NCI-H526 treated with DMSO at 0.1 percent for 48 hours (cell line): ENCODE data around the gene SMAD1.
"Not testable (repeated sequence)": the region's sequence is repeated elsewhere in the genome, so short reads cannot be mapped to it uniquely, and the experiment has no call there.

Experiments used
- DNase-seq: peaks from one replicate; lab custom pipeline; 2025; lab: John Stamatoyannopoulos, UW

The SMAD1 gene

DNA sequence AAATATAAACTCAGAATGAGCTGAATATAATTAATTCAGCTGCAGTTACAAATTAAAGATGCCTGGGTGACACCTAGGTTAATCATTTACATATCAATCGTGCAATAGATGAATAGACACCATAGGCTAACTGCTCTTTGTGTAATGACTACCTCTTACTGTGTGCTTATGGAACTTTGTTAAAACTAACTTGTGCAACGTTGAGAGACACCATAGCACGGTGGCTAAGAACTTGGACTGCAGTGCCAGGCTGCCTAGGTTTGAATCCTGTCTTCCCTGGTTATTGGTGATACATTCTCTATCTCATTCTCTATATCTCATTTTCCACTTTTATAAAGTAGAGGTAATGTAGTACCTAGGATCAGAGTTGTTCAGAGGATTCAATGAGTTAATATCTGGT is 46.9 kb downstream of the SMAD1 start:
- DNase-seq: no peak

DNA sequence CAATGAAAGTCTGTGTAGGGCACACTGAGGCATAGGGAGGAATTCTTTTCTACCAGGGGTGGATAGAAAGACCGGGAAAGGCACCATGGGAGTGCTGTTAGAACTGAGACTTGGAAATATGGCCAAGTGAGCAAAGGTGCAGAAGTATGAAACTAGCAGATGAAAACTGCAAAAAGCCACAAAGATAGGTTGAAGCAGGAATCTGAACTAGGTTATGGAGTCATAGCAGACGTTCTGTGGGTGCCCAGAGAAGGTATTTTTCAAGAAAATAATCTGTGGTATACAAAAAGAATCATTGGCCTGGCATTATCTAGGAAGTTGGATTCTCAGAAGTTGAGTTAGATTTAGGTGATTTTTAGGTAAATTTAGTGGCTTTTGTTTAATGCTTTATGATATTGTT is 48.5 kb downstream of the SMAD1 start:
- no peak for DNase-seq

DNA sequence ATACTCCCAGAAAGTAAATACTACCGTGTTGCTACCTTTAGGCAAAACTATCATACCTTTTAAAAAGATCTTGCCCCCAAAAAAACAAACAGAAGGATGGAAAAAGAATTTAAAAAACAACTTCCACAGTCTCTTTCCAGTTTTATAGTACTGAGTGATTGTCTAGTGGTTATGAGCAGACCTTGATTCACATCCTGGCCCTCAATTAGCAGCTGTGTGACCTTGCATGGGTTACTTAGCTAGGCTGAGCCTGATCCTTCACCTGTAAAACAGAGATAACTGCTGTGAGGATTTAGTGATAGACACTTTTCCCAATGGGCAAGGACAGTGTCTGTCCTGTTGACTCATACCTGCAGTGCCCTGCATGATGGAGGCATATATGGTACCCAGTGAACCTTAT is 49.0 kb downstream of the SMAD1 start:
- no peak for DNase-seq

DNA sequence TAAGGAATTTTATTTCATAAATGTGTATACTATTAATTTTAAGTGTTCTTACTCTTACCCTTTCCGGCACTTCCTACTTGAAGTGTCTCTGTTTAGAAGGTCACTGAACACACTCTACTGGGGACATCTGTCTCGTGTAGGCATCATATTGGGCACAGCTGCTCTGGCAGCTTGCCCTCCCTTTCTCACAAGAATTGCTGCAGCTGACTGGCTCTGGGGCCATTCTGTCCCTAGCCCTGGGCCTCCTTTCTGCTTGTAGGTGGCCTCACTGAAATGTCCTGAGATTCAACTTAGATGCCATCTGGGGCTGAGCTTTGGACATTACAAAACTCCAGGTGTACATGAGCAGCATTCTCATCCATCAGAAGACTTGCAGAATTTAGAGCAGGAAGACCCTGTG is 49.6 kb downstream of the SMAD1 start:
- no peak for DNase-seq

DNA sequence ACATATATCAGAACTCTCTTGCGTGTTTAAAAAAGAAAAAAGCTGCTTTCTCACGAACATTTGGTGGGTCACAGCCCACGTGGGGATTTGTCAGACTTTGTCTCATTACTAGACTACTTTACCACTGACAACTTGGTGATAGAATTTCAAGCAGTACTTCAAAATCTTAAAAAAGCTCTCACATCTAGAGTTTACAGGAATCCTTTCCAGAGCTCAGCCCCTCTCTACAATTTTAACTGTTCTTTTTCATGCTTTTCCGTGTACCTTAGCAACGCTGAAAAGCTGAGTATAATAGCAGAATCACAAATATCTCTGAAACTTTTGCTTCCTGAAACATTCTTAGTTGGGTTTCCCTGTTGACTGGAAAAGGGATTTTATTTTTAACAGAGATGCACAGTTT is 50.2 kb downstream of the SMAD1 start:
- DNase-seq: no peak

DNA sequence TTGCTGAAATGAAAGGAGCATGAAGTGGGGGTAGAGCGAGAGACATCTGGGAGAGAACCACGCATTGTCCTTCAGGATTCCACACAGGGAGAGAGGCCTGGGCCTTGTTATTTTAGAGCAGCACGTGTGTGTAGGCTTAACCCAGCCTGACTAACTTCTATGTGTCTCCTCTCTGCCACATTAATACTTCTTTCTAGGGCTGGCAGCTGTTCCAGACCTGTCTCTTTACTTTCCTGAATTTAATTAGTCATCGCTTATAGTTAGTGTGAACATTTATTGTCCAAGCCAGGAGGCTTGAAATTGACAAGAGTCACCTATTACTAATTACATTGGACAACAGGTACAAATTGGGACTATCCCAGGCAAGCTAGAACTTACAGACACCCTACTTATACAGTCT is 51.3 kb downstream of the SMAD1 start:
- DNase-seq: no peak

DNA sequence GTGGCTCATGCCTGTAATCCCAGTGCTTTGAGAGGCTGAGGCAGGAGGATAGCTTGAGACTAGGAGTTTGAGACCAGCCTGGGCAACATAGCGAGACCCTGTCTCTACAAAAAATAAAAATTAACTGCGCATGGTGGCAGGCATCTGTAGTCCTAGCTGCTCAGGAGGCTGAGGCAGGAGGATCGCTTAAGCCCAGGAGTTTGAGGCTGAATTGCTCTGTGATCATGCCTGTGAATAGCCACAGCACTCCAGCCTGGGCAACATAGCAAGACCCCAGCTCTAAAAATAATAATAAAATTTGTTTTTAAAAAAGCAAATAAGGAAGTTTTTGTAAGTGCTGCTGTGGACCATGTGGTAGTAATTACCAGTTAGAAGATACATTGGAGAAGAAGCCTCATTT is 51.8 kb downstream of the SMAD1 start:
- DNase-seq: not testable (repeated sequence)

DNA sequence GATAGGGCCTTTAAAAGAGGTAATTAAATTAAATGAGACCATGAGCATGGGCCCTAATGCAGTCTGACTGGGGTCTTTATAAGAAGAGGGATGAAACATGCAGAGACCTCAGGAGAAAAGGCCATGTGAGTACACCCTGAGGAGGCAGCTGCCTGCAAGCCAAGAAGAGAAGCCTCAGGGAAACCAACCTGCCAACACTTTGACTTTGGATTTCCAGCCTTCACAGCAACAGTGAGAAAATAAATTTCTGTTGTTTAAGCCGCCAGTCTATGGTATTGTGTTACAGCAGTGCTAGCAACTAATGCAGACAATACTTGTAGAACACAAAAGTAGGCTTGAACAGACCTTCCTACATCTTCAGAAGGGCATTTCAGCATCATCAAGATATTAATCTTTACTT is 52.3 kb downstream of the SMAD1 start:
- no peak for DNase-seq

DNA sequence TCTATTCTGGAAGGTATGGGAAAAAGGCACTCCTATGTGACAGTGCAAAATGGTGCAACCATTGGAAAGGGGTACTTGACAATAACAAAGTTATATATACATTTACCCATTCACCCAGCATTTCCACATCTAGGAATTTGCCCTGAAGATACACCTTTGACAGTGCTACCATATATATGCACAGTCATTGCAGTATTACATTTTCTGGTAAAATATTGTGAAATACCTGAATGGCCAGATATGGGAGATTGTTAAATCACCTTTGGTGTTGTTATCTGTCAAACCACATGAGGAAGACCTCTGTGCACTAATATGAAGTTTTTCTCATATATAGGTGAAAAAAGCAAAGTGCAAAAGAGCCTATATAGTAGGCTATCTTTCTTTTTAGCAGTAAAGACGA is 53.5 kb downstream of the SMAD1 start:
- no peak for DNase-seq

DNA sequence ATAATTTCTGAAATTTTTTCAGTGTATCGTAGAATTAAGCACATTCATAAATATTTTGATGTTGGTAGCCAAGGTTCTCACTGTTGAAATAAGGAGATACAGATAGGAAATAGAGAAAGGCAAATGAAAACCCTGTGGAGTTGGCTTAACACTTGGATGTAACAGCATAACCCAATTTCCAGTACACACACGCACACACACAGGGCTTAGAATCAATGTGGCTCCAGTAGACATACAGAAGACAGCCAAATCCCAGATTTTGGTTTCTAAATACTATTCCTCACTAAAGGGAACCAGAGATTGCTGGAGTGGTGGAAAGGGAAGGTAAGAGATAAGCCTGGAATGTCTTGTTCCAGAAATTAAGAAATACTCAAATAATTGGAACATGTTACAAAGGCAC is 54.4 kb downstream of the SMAD1 start:
- no peak for DNase-seq

DNA sequence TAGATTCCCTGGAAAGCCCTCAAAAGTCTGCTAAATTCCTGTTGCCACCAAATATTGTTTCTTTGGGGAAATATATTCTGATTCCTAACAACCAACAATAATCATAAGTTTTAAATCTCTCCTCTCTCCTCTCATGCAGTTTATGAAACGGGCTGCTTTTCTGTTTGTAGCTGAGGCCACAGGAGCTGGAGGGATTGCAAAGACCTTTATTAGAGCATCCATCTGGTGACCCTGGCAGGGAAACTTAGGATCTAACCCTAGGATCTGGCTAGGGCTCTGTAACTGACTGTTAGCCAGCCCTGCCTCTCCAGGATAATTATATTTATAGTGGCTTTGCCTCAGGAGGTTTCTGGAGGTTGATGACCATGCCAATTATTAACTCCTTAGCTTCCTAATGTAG is 56.9 kb downstream of the SMAD1 start:
- DNase-seq: peak; percentile 36

DNA sequence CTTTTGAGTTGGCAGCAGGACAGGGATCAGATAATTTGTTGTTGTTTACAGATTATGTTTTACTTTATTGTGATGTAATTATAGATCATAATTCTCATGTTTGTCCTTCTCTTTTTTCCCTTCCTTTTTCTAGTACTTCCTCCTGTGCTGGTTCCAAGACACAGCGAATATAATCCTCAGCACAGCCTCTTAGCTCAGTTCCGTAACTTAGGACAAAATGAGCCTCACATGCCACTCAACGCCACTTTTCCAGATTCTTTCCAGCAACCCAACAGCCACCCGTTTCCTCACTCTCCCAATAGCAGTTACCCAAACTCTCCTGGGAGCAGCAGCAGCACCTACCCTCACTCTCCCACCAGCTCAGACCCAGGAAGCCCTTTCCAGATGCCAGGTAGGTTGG is 58.0 kb downstream of the SMAD1 start:
- DNase-seq: no peak

DNA sequence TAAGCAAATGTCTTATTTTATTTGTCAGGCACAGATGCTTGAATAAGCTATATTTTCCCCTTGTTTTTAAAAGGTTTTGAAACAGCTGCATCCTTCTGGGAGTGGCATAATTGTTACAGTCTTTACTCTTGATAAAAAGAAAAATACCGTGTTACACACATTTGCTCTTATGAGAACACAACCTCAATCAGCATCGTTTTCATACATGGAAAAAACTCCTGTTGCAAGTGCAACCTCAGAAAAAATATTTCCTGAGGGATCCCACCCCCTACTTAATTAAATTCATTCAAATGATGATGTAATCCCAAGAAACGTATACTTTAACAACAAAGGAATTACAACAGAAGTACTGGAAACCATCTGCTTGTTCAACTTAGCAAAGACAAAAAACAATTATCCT is 58.6 kb downstream of the SMAD1 start:
- DNase-seq: no peak

DNA sequence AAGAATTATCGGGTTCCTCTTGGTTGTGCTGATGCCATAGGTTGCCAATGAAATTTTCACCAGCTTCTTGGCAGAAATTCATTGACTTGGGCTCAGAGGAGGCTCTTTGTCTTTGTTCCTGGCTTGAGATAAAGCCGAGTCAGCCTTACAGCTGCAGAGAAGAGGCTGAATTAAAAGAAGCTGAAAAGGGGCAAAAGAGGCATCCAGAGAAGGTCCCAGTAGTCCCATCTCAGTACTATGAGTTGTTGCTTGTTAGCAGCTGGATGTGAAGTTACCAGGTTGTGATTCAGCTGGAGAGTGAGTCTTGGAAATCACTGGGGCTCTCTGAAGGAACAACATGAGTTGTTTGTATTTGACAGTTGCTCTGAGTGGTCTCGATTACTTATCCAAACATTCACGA is 59.7 kb downstream of the SMAD1 start:
- no peak for DNase-seq

DNA sequence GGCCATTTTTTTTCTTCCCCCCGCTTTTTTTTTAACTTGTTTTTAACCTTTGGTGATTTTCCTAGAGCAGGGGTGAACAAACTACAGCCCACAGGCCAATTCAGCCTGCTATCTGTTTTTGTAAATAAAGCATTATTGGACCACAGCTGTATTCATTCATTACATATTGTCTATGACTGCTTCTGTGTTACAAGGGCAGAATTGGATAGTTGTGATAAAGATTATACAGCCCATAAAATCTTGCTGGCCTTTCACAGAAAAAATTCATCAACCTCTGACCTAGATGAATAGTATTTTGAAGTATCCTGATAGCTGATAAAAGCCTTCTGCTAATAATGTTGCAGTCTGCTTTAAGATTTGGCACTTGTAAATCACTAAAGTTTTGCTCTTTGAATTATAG is 63.4 kb downstream of the SMAD1 start:
- DNase-seq: no peak

DNA sequence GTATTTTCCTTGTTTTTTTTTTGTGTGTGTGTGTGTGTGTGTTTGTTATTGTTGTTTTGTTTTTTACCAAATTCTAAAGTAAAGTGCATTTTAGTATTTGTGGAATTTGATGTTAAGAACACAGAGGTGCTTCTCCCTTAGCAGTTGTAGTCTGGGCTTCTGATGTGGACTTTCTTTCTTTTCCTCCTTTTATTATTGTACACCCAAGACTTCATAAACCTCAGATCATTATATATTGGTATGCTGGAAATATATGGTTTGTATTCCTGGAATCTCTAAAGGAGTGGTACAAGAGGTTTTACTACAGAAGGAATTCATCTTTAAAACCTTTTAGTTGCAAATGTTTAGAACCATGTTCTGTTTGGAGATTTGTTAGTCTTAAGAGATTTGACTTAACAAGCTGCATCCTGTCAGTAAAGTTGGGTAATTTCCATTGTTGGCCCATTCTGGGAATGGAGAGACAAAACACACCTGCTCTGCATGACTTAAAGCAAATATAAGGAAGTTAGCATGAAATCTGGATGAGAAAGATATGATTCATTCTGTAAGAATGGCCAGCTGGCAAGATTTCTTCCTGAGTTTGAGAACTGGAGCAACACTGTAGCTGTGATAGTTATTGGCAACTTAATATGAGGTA is 64.0 kb downstream of the SMAD1 start:
- DNase-seq: no peak

DNA sequence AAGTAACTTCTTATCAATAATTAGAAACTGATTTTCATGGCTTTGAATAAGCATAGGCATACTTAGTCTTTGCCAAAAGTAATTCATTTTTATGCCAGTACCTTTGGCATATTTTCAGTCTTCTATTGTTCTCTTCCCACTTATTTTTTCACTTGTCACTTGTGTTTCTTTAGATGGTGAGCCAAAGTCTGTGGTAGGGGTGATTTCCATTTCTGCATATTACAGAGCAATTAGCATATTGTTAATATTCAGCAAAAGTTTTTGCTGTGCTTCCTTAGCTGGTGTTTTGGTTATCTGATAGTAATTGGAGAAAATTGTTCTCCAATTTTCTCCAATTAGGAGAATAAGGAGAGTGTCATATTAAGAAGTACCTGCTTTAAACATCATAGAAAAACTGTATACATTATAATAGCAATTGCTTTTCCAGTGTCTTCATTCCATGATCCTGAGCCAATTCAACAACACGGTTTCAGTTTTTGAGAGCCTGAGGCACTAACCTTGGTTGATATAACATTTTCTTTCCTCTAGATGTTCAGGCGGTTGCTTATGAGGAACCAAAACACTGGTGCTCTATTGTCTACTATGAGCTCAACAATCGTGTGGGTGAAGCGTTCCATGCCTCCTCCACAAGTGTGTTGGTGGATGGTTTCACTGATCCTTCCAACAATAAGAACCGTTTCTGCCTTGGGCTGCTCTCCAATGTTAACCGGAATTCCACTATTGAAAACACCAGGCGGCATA is 64.7 kb downstream of the SMAD1 start:
- no peak for DNase-seq

DNA sequence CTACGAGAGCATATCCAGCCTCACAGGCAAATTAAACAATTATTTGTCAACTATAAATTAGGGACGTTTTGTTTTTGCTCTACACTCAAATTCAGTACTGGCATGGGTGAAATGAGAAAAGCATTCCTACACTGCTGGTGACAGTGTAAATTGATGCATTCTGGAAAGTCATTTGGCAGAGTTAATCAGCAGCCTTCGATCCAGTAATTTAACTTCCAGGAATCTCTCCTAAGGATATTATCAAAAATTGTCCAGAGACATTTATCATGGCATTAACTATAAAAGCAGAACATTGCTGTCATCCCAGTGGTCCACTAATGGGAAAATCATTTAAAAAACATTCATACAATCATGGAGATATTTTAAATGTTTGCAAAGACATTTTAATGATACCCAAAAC is 70.0 kb downstream of the SMAD1 start:
- no peak for DNase-seq

DNA sequence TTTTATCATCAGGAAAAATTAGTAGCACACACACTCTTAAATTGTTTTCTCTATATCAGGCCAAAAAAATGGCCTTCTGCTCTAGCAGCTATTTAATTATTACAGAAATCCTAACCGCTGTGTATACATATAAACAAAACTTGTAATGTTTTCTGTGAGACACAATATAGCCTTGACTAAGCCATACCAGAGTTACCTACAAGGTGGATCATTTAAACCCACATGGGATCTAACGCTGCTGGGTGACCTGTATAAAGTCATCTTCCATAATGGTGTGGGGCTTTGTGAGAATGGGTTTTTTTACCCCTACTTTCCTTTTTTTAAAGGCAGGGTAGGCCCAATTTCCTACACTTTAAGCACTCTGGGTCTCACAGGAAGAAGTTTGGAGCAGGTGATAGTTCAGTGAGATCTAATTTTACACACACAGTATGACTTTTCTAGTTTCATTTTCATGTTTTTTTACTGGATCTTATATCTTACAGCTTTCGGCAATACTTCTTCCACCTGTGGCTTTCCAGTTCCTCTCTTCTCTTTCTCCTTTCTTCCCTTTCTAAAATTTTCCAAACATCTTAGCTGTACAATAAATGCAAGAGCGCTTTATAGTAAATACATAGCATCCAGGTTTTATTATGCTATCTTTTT is 70.6 kb downstream of the SMAD1 start:
- DNase-seq: no peak

DNA sequence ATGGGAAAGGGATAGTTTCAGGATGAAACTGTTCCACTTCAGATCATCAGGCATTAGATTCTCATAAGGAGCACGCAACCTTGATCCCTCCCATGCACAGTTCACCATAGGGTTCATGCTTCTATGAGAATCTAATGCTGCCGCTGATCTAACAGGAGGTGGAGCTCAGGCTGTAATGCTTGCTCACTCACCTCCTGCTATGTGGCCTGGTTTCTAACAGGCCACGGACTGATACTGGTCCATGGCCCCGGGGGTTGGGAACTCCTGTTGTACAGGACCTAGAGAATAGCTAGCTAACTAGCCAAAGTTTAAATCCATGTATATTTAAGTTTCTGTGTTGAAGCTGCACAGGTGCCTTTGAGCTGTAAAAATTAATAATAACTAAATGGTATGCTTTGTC is 71.7 kb downstream of the SMAD1 start:
- no peak for DNase-seq

DNA sequence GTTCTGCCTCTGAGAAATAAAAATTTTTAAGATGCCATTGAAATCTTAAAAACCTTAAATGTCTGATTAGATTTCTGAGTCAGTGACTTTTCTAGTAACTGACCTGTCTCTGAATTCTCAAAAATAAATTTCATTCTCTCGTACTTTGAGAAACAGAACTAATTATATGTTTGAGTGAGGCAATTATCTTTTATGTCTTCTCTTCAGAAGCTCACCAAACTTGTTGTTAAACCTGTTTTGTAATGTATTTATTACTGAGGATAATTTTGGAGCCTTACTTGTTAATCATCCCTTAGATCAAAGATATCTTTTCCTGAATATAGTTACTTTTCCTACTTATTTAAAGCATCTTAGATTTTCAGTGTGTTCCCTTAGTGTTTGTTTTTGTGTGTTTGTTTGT is 73.0 kb downstream of the SMAD1 start:
- no peak for DNase-seq

DNA sequence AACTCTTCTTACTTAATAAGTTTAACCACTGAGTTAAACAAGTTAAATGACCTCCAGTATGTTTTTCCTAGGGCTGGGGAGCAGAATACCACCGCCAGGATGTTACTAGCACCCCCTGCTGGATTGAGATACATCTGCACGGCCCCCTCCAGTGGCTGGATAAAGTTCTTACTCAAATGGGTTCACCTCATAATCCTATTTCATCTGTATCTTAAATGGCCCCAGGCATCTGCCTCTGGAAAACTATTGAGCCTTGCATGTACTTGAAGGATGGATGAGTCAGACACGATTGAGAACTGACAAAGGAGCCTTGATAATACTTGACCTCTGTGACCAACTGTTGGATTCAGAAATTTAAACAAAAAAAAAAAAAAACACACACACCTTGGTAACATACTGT is 76.1 kb downstream of the SMAD1 start:
- peak; percentile 73 for DNase-seq

DNA sequence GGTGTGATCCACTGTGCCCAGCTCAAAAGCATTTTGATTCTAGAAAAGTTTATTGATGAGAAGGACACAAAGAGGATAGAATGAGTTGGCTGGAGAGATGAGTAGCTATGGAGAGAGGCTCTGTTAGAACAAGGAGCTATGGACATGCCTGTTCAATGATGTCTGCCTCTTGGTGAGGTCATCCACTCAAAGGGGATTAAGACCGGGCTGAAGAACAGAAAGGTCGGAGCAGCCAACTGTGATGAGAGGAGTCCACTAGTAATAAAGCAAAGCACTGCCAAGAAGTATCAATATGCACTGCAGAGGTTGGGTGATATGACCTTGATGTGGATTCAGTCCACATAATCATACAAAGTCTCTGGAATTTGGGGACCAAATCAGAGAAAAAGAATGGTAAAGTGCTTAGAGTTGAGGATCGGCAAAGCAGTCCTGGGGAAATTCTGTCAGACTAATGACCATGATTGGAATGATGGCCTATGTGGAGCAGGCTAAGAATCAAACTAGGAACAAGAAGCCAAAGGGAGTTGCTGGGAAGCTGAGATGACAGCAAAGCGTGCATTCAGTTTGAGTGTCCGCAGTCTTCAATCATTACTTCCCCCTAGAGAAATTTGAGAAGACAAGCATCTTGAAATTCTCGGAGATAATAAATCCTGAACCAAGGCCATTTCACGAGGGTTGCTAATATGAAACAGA is 81.8 kb downstream of the SMAD1 start:
- DNase-seq: no peak
